Measurements from ENCODE around the gene DHRS2. TPM values are rescaled to one million over a fixed set of nuclear protein-coding genes. Genes with fewer than 3 reads are reported as not detected.

Gene DHRS2
- total and polyA plus RNA-seq, 2 of the 13 experiments (the other 11 are each of a cell fraction or from before 2014, with no cell fraction given): 1,621 to 3,021 TPM

DNA sequence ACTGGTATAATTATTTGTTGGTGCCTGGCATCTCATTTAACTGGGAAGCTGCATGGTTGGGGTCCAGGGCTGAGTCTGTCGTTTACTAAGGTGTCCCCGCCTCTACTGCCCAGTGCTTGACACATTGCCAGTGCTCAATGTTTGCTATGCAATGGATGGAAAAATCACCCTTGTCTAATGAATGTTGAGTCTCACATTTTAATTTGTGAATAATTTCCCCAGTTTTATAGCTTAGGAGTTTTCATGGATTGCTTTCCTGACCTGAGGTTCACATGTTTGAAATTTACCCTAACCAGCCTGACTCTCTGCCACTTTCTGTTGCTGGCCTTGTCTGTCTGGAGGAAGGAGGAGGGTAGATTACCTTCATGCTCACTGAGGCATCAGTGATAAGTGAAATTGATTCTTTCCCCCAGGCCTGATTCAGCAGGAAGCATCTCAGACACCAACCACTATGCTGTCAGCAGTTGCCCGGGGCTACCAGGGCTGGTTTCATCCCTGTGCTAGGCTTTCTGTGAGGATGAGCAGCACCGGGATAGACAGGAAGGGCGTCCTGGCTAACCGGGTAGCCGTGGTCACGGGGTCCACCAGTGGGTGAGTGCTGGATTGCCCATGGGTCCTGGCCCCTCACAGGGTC is 2.4 kb downstream of the DHRS2 start (continued):
- TF ChIP-seq, protein P1, sequence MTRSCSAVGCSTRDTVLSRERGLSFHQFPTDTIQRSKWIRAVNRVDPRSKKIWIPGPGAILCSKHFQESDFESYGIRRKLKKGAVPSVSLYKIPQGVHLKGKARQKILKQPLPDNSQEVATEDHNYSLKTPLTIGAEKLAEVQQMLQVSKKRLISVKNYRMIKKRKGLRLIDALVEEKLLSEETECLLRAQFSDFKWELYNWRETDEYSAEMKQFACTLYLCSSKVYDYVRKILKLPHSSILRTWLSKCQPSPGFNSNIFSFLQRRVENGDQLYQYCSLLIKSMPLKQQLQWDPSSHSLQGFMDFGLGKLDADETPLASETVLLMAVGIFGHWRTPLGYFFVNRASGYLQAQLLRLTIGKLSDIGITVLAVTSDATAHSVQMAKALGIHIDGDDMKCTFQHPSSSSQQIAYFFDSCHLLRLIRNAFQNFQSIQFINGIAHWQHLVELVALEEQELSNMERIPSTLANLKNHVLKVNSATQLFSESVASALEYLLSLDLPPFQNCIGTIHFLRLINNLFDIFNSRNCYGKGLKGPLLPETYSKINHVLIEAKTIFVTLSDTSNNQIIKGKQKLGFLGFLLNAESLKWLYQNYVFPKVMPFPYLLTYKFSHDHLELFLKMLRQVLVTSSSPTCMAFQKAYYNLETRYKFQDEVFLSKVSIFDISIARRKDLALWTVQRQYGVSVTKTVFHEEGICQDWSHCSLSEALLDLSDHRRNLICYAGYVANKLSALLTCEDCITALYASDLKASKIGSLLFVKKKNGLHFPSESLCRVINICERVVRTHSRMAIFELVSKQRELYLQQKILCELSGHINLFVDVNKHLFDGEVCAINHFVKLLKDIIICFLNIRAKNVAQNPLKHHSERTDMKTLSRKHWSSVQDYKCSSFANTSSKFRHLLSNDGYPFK (CRISPR knock-in tag; IDR thresholded peaks at IDR 0.05; ENCODE audit: borderline replicate concordance): no peak; the same call in 1 of the 2 replicates
- TF ChIP-seq TARDBP (CRISPR knock-in tag; IDR thresholded peaks at IDR 0.05) (0 out of 2 replicates have a peak, but pooled peaks have one; percentile 34), ZNF577 (CRISPR knock-in tag; IDR thresholded peaks at IDR 0.05; ENCODE audit: borderline replicate concordance, low read depth) (no peak), TMF1 (CRISPR knock-in tag; IDR thresholded peaks at IDR 0.05; ENCODE audit: low read depth) (peak; percentile 76; the same call in 1 of the 2 replicates), ZNF615 (CRISPR knock-in tag; IDR thresholded peaks at IDR 0.05; ENCODE audit: borderline replicate concordance) (no peak), SIX4 (CRISPR knock-in tag; IDR thresholded peaks at IDR 0.05) (peak; percentile 31; the same call in 1 of the 2 replicates), SRF (IDR thresholded peaks at IDR 0.05; ENCODE audit: low read depth, low read length) (peak; percentile 23; the same call in 1 of the 2 replicates), NR2F1 (CRISPR knock-in tag; IDR thresholded peaks at IDR 0.05) (no peak), RFX5 (IDR thresholded peaks at IDR 0.05; ENCODE audit: low read depth, low read length) (peak; percentile 69; the same call in 1 of the 2 replicates), ZNF567 (CRISPR knock-in tag; IDR thresholded peaks at IDR 0.05; ENCODE audit: borderline replicate concordance) (peak; percentile 51; the same call in 1 of the 2 replicates), RBM22 (optimal IDR thresholded peaks at IDR 0.05; ENCODE audit: low read length) (peak; percentile 99), TOPORS (CRISPR knock-in tag; IDR thresholded peaks at IDR 0.05) (peak; percentile 43; the same call in 1 of the 2 replicates), PAF1 (CRISPR knock-in tag; IDR thresholded peaks at IDR 0.05) (peak; percentile 76), ZNF709 (CRISPR knock-in tag; IDR thresholded peaks at IDR 0.05) (no peak), PTBP1 (IDR thresholded peaks at IDR 0.05; ENCODE audit: low read depth, low read length, poor library complexity, severe bottlenecking) (no peak)
- TF ChIP-seq, protein P2, sequence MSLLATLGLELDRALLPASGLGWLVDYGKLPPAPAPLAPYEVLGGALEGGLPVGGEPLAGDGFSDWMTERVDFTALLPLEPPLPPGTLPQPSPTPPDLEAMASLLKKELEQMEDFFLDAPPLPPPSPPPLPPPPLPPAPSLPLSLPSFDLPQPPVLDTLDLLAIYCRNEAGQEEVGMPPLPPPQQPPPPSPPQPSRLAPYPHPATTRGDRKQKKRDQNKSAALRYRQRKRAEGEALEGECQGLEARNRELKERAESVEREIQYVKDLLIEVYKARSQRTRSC (CRISPR knock-in tag; IDR thresholded peaks at IDR 0.05; ENCODE audit: low read depth): peak; percentile 14; the same call in 1 of the 2 replicates
- TF ChIP-seq, protein P3, sequence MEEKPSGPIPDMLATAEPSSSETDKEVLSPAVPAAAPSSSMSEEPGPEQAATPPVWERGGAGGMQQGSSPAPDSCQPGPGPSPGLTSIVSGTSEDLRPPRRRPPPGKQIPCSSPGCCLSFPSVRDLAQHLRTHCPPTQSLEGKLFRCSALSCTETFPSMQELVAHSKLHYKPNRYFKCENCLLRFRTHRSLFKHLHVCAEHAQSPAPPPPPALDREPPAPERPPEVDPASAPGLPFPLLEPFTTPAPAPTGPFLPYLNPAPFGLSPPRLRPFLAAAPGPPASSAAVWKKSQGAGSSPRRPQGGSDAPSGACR (CRISPR knock-in tag; IDR thresholded peaks at IDR 0.05): no peak
- TF ChIP-seq, protein P4, sequence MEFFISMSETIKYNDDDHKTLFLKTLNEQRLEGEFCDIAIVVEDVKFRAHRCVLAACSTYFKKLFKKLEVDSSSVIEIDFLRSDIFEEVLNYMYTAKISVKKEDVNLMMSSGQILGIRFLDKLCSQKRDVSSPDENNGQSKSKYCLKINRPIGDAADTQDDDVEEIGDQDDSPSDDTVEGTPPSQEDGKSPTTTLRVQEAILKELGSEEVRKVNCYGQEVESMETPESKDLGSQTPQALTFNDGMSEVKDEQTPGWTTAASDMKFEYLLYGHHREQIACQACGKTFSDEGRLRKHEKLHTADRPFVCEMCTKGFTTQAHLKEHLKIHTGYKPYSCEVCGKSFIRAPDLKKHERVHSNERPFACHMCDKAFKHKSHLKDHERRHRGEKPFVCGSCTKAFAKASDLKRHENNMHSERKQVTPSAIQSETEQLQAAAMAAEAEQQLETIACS (CRISPR knock-in tag; IDR thresholded peaks at IDR 0.05): no peak
- TF ChIP-seq, protein P5, sequence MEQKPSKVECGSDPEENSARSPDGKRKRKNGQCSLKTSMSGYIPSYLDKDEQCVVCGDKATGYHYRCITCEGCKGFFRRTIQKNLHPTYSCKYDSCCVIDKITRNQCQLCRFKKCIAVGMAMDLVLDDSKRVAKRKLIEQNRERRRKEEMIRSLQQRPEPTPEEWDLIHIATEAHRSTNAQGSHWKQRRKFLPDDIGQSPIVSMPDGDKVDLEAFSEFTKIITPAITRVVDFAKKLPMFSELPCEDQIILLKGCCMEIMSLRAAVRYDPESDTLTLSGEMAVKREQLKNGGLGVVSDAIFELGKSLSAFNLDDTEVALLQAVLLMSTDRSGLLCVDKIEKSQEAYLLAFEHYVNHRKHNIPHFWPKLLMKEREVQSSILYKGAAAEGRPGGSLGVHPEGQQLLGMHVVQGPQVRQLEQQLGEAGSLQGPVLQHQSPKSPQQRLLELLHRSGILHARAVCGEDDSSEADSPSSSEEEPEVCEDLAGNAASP (CRISPR knock-in tag; IDR thresholded peaks at IDR 0.05; ENCODE audit: borderline replicate concordance): peak; percentile 35; the same call in 1 of the 2 replicates
- TF ChIP-seq, protein P6, sequence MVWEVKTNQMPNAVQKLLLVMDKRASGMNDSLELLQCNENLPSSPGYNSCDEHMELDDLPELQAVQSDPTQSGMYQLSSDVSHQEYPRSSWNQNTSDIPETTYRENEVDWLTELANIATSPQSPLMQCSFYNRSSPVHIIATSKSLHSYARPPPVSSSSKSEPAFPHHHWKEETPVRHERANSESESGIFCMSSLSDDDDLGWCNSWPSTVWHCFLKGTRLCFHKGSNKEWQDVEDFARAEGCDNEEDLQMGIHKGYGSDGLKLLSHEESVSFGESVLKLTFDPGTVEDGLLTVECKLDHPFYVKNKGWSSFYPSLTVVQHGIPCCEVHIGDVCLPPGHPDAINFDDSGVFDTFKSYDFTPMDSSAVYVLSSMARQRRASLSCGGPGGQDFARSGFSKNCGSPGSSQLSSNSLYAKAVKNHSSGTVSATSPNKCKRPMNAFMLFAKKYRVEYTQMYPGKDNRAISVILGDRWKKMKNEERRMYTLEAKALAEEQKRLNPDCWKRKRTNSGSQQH (CRISPR knock-in tag; IDR thresholded peaks at IDR 0.05; ENCODE audit: low read depth): peak; percentile 18; the same call in 1 of the 2 replicates

Measured in HepG2 (cell line).